KMS-11 (cell line): Measurements from ENCODE around the gene TTLL11.

Experiments
- H2AFZ ChIP-seq: fragments of 200-600 bp; sonication (generic); 2 replicates; pipeline ENCODE4 v1.6.1; 2016; ENCODE audit warnings: antibody characterized with exemption, mixed run types, low read depth
- H3K27ac ChIP-seq: fragments of 200-600 bp; sonication (generic); 2 replicates; pipeline ENCODE4 v1.6.1; 2016; ENCODE audit warnings: mild to moderate bottlenecking, mixed run types
- H3K27me3 ChIP-seq: fragments of 200-600 bp; sonication (generic); 2 replicates; pipeline ENCODE4 v1.6.1; 2017; ENCODE audit warnings: mild to moderate bottlenecking, low read depth, mixed run types, moderate library complexity; ENCODE audit not compliant: insufficient read depth
- H3K36me3 ChIP-seq: fragments of 200-600 bp; sonication (generic); 2 replicates; pipeline ENCODE4 v1.6.1; 2017; ENCODE audit warnings: mild to moderate bottlenecking, mixed run types; ENCODE audit not compliant: insufficient read depth
- H3K4me1 ChIP-seq: fragments of 200-600 bp; sonication (generic); 2 replicates; pipeline ENCODE4 v1.6.1; 2016; ENCODE audit warnings: mild to moderate bottlenecking, low read depth, mixed run types; ENCODE audit not compliant: poor library complexity, severe bottlenecking
- H3K4me2 ChIP-seq: fragments of 200-600 bp; sonication (generic); 2 replicates; pipeline ENCODE4 v1.7.0; 2016; ENCODE audit warnings: mild to moderate bottlenecking, mixed run types
- H3K4me3 ChIP-seq: fragments of 200-600 bp; sonication (generic); IDR thresholded peaks from 2 replicates; pipeline ENCODE4 v1.6.1; 2017; ENCODE audit warnings: low read depth, low read length, mixed read lengths; ENCODE audit not compliant: insufficient read depth
- H3K79me2 ChIP-seq: fragments of 200-600 bp; sonication (generic); 2 replicates; pipeline ENCODE4 v1.6.1; 2016; ENCODE audit warnings: low read depth, mixed run types; ENCODE audit not compliant: insufficient read depth
- H3K9ac ChIP-seq: fragments of 200-600 bp; sonication (generic); 2 replicates; pipeline ENCODE4 v1.6.1; 2016; ENCODE audit warnings: mild to moderate bottlenecking, mixed run types
- H4K20me1 ChIP-seq: fragments of 200-600 bp; sonication (generic); 2 replicates; pipeline ENCODE4 v1.6.1; 2016; ENCODE audit warnings: mild to moderate bottlenecking, mixed run types; ENCODE audit not compliant: insufficient read depth
- TF ChIP-seq, protein P1 (sequence below): fragments of 200-600 bp; sonication (generic); conservative IDR thresholded peaks from 2 replicates; pipeline ENCODE4 v1.6.1; 2017; ENCODE audit warnings: low read depth, mild to moderate bottlenecking, antibody characterized with exemption, low read length, moderate library complexity, mixed read lengths

Gene TTLL11

DNA sequence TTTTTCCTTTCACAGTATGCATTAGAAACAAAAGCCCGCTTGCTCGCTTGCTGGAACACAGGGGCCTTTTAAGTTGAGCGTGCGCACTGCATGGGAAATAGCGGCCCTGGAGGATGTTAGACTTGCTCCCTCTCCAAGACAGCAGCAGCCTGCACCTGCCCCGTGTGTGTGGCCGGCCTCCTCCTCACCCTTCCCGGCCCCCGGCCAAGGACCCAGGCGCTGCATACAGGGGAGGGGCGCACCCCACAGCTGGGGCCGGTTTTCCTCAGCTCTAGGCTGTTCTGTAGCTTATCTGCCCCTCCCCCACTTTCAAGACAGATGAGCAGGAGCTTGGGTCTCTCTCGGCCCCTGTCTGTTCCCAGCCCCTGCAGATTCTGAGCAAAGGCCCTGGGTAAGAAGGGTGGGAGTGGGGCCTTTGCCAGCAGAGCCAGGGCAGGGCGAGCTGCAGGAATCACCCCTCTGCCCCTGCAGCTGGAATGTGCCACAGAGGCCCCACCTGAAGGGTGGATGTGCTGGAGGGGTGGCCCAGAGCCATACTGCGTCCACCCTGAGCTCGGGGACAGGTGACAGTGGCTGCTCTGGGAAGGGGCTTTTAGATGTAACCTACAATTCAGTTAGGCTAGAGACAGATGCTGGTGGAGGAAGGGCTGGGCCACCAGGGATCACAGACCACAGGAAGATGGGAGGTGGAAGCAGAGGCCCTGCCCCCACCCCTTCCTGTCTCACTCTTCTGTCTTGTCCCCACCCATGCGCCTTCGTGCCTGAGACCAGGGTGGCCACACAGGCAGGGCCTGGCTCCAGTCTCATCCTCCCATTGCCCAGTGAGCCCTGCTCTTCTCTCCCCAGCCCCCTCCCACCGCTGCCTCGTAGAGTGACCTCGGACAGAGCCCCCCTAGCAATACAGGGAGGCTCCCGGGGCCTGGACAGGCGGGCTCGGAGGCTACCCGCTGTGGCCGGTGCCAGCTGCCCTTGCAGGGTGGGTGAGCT is 309.3 kb downstream of the TTLL11 start:
- Histone ChIP-seq H2AFZ (no peak overlapping the region), H3K79me2 (no peaks in the 10 kb centered on the region), H3K4me3 (no peak overlapping the region), H3K27me3 (no peaks in the 10 kb centered on the region), H3K36me3 (no peaks in the 10 kb centered on the region), H4K20me1 (no peaks in the 10 kb centered on the region), H3K4me1 (no peaks in the 10 kb centered on the region), H3K27ac (no peak overlapping the region), H3K4me2 (no peak overlapping the region), H3K9ac (no peak overlapping the region)
- TF ChIP-seq, protein P1, sequence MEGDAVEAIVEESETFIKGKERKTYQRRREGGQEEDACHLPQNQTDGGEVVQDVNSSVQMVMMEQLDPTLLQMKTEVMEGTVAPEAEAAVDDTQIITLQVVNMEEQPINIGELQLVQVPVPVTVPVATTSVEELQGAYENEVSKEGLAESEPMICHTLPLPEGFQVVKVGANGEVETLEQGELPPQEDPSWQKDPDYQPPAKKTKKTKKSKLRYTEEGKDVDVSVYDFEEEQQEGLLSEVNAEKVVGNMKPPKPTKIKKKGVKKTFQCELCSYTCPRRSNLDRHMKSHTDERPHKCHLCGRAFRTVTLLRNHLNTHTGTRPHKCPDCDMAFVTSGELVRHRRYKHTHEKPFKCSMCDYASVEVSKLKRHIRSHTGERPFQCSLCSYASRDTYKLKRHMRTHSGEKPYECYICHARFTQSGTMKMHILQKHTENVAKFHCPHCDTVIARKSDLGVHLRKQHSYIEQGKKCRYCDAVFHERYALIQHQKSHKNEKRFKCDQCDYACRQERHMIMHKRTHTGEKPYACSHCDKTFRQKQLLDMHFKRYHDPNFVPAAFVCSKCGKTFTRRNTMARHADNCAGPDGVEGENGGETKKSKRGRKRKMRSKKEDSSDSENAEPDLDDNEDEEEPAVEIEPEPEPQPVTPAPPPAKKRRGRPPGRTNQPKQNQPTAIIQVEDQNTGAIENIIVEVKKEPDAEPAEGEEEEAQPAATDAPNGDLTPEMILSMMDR, result no peak

DNA sequence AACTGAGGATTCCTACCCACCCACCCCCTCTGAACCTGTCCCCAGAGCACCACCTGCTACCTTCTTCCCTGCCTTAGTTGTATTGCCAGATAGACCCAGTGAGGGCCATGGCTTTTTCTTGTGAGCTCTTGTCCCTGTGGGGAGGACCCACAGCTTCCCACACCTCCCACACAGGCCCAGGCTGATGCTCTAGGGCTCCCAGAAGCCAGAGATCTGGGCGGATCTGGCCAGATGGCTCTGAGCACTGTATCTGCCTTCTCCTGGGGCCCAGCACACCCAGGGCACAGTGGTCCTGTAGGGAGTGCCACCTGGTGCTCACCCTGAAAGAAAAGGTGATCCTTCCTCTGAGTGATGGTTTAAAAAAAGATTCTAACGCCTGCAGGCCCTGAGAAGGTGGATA is 310.0 kb downstream of the TTLL11 start:
- H3K27me3 ChIP-seq, result no peaks in the 10 kb centered on the region
- H3K4me1 ChIP-seq, result no peaks in the 10 kb centered on the region
- no peaks in the 10 kb centered on the region for H4K20me1 ChIP-seq
- H3K27ac ChIP-seq, result no peak overlapping the region
- no peaks in the 10 kb centered on the region for H3K36me3 ChIP-seq
- H3K9ac ChIP-seq, result no peak overlapping the region
- no peak overlapping the region for H3K4me2 ChIP-seq
- no peak overlapping the region for H2AFZ ChIP-seq
- no peak overlapping the region for H3K4me3 ChIP-seq
- TF ChIP-seq, protein P1, result no peak
- no peaks in the 10 kb centered on the region for H3K79me2 ChIP-seq

DNA sequence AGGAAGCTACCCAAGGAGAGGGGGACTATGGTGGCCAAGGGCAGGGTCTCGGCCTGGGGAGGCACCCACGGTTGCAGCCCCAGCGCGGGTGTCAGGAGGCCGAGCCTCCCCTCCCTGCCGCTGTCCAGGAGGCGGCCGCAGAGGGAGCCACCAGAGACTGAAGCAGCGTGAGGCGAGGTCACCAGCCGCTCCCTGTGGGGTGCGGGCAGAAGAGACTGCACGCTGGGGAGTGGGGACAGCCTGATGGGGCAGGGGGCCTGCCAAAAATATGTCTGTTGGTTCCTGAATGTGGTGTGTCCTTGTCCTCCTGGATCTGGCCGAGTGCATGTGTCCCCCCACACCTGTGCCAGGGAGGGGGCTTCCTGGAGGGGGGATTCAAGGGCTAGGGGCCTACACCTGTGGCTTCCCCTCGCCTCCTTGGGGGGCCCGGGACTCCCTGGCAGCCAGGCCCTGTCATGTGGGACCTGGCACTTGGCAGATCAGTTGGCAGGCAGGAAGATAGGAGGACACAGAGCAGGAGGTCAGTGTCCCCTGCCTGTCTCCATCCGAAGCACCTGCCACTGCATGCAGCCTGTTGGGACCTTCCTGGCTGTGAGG is 310.5 kb downstream of the TTLL11 start:
- Histone ChIP-seq H3K4me1 (no peaks in the 10 kb centered on the region), H3K9ac (no peak overlapping the region), H3K4me2 (no peak overlapping the region)

DNA sequence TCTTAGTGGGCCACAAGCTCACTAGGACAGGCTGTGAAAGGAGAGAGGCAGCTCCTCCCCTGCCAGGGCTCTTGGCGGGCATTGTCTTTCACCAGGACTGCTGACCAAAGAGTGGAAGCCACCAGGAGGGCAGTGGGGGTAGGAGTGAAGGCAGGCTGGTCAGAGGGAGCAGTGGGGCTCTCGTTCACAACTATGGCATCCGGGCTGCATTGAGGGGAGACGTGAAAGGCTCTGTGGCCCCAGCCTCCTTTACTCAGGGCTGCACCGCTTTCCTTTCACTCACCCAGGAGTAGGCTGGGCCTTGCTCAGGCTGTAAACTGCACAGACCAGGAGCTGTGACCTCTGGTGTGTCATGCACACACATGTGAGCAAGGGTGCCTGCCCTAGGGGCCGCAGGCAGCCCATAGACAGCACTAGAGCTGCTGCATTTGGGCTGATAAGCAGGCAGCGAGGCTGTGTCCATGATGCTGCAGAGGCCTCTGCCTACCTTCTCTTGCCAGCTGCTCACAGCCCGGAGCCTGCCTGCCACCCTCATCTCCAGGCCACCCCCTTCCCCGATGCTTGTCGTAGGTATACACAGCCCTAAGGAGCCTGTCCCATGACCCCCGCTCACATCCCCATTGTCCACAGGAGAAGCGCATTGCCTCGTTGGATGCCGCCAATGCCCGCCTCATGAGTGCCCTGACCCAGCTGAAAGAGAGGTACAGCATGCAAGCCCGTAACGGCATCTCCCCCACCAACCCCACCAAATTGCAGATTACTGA is 311.2 kb downstream of the TTLL11 start:
- Histone ChIP-seq H3K27me3 (no peaks in the 10 kb centered on the region), H2AFZ (no peak overlapping the region), H3K79me2 (no peaks in the 10 kb centered on the region), H3K27ac (no peak overlapping the region), H3K36me3 (no peaks in the 10 kb centered on the region), H3K4me2 (no peak overlapping the region), H3K9ac (no peak overlapping the region), H3K4me3 (no peak overlapping the region), H4K20me1 (no peaks in the 10 kb centered on the region), H3K4me1 (no peaks in the 10 kb centered on the region)
- TF ChIP-seq, protein P1, result no peak

More for the DNA sequence above, 310.5 kb downstream of the TTLL11 start:
- Histone ChIP-seq H2AFZ (no peak overlapping the region), H4K20me1 (no peaks in the 10 kb centered on the region), H3K79me2 (no peaks in the 10 kb centered on the region), H3K36me3 (no peaks in the 10 kb centered on the region), H3K27me3 (no peaks in the 10 kb centered on the region), H3K4me3 (no peak overlapping the region), H3K27ac (no peak overlapping the region)
- TF ChIP-seq, protein P1, result no peak
